ENCODE results near the gene CEP164.

DNA sequence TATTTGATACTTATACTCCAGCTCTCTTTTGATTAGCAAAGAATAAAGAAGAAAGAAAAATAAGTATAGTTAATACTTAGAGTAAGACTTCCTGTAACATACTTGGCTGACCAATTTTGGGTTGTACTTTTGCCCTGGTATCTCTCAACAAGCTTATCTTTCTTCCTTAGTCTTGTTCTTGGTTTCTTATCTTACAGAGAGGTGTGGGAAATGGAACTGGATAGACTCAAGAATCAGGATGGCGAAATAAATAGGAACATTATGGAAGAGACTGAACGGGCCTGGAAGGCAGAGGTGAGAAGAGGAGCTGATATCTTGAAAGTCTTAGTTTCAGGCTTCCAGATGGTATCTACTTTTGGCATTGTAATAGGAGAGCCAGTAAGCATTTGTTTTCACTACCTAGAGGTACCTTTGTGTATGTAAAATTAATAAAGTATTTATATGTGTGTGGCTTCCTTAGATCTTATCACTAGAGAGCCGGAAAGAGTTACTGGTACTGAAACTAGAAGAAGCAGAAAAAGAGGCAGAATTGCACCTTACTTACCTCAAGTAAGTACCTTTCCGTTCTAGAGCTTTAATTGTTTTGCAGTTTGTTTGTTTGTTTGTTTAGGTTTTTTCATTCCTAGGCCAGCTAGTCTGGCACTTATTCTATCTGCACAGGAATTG lies 47.8 kb upstream of the CEP164 start:
- TF ChIP-seq CTCF (conservative IDR thresholded peaks at IDR 0.05; ENCODE audit: low read depth in 2 of 2) (no peak), JUNB (IDR thresholded peaks at IDR 0.05; ENCODE audit: unreplicated experiment) (no peak)
